CD4-positive, alpha-beta T cell treated with Interleukin-12 subunit alpha and Interleukin-12 subunit beta, for 1 hour (primary cell): ENCODE results near the gene HTRA3.

Experiments
- DNase-seq: peaks from one replicate; pipeline ENCODE4 v3.0.0-alpha.2; 2020

HTRA3 gene

DNA sequence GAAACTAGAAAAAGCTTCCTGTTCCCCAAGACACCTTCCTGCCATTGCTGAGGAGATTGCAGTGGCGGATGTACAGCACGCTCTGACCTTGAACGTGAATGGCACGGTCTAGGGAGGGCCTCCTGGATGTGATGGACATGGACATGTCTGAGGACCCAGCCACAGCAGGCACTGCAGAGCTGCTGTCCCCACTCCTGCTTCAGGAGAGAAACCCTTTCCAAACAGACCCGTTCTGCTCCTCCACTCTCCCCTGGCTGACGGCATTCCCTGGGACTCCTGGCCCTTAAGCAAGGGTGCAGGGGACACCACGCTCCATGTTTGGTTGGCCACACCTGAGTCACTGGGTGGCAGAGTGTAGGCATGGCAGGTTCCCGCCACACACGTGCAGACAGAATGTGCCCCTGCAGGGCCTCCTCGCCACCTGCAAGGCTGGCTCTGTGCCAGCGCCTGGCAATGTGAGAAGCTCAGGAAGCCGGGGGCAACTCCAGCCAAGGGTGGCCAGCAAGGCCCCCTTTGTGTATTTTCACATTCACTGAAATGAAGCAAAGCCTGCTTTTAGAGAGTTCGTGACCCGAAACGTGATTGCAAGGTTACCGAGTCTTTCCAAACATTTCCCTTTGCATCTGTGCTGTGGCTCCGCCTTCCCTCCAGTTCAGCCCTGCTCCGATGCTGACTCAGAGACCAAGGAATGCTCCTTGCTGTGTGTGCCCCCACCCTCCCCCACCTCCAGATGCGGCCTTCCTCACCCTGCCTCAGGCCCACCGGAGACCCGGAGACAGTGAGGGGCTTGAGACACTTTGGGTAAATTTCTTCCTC, 46.1 kb downstream of the HTRA3 start:
- DNase-seq: no peak

DNA sequence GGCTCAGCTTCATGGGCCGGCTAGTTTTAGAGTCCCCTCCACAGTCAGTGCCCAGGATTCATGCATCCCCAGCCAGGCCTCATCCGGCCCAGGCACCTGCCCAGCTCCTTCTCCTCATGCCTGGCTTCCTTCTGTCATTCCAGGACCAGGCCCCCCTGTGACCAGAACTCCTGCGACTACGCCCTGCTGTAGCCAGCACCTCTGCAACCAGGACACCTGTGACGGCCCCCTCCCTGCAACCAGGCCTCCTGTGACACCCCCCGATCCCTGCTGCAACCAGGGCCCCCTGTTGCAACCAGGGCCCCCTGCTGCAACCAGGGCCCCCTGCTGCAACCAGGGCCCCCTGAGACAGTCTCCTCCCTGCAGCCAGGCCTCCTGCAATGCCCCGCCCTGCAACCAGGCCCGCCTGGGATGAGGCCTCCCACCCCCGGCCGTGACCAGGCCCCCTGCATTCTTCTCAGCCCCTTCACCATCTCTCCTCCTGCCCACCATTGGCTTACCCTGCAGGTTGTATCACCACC, 46.8 kb downstream of the HTRA3 start:
- DNase-seq: no peak

DNA sequence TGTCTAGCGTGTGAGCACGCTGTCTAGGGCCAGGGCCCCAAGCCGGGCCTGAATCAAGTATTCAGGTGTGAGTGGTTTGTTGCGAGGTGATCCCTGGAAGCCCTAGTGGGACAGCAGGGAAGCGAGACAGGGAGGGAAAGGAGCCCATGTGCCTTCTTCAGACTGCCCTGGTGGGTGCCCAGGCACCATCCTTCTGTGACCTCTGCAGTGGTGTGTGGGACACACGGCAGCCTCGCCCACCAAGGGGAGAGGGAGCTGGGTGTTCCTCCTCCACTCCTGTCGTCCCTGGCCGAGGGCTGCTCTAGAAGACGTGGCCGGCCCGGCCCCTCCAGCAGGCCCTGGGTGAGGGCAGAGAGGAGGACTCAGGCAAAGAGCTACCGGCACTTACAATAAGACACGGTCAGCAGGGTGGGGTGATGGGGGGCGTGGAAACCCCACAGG, 47.4 kb downstream of the HTRA3 start:
- no peak for DNase-seq

DNA sequence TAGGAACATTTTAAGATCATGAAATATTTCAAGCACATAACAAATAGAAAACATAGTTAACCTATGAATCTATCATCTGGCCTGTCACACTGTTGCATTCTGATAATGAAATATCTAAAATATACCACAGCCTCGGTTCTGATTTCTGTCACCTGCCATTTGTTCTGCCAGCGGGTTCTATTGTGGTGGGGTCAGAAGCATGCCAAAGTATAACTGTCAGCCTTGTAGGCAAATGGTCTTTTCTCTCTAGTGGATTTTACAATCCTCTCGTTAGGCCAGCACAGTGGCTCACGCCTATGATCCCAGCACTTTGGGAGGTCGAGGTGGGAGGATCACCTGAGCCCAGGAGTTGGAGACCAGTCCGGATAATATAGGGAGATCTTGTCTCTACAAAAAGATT, 47.9 kb downstream of the HTRA3 start:
- DNase-seq: no peak

DNA sequence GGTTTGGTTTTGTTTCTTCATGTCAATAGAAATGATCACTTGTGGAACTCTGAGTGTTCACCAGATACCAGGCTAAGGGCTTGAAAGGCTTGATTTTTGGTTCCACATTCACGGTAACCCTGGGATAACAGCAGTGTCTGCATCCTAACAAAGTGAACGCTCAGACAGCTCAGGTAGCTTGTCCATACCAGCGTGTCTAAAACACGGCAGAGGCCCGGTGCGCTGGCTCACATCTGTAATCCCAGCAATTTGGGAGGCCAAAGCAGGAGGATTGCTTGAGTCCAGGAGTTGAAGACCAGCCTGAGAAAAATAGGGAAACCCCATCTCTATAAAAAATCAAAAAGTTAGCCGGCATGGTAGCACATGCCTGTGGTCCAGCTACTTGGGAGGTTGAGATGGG, 49.0 kb downstream of the HTRA3 start:
- no peak for DNase-seq

DNA sequence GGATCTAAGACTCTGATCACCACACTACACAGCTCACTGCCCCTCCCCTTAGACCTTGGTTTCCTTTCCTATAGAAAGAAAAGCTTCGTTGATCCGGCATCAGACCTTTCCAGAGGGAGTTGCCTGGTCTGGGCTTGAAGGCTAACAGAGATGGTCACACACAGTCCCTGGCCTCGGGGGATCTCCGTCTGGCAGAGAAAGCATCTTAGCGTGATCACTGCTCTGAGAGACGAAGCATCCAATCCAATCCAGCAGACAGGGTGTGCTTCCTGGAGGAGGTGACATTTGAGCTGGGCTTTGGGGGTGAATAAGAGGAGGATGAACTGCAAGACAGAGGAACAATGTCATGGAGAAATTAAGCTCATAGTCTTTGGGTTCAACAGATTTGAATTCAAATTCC, 49.5 kb downstream of the HTRA3 start:
- no peak for DNase-seq

DNA sequence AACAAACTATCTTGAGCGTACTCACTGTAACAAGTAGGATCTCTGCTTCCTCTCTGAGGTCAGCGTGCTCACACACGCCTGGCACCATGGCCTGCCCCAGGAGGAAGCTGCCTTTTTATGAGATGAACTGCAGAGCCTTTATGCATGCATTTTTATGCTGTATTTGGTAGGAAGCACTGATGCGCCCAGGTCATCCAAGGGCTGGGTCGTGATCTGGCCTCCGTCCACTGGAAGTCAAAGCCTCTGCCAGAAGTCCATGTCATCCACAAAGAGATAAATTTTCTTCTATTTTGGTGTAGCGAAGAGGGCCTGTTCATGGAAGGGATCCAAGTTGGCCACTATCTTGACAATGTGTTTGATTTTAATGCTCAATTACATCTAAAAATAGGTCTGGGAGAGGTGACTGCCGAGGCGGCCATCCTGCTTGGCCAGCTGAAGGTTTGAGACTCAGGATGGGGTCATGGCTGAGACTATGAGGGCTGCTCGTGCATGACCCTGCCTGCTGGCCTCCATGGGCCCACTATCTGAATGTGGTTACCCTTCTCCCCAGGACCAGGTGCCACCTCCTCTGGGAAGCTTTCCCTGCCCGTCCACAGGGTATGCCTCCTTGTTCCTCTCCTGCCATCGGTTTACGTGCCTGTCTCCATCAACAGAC, 50.3 kb downstream of the HTRA3 start:
- no peak for DNase-seq

DNA sequence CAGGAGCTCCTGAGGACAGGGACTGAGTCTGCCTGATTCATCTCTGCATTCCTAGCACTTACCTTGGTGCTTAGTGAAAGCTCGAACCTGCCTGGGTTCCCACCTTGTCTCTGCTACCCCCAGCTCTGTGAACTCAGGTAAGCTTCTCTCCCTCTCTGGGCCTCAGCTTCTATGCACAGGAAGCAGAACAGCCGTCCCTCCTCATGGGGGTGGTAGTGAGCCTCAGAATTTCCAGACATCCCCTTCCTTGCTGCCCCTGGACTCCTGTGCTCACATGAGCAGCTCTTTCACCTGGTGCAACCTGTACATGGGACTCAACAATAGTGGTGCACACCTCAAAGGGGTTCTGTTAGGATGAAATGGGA, 50.8 kb downstream of the HTRA3 start:
- DNase-seq: no peak

DNA sequence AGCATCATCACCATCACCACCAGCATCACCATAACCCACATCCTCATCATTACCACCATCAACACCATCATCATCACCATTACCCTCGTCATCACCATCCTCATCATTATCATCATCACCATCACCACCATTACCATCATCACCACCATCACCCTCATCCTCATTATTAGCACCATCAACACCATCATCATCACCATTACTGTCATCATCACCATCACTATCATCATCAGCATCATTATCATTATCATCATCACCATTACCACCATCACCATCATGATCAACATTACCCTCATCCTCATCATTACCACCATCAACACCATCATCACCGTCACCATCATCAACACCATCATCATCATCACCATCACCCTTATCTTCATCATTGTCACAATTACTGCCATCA, 51.7 kb downstream of the HTRA3 start:
- no peak for DNase-seq

DNA sequence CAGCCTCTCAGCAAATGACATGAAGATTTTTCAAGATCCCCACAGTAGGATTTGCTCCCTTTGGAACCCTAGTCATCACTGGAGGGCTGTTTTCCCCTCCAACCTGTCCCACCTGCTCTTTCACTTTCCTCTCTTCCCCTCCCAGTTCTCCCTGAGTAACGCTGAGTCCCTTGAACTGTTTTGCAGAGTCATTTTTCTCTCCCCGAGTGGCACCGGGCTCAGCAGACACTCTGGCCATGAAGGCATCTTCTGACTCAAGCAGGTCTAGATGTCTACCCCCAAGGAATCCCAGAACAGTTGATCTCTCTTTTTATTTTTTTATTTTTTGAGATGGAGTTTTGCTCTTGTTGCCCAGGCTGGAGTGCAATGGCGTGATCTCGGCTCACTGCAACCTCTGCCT, 52.2 kb downstream of the HTRA3 start:
- DNase-seq: no peak

DNA sequence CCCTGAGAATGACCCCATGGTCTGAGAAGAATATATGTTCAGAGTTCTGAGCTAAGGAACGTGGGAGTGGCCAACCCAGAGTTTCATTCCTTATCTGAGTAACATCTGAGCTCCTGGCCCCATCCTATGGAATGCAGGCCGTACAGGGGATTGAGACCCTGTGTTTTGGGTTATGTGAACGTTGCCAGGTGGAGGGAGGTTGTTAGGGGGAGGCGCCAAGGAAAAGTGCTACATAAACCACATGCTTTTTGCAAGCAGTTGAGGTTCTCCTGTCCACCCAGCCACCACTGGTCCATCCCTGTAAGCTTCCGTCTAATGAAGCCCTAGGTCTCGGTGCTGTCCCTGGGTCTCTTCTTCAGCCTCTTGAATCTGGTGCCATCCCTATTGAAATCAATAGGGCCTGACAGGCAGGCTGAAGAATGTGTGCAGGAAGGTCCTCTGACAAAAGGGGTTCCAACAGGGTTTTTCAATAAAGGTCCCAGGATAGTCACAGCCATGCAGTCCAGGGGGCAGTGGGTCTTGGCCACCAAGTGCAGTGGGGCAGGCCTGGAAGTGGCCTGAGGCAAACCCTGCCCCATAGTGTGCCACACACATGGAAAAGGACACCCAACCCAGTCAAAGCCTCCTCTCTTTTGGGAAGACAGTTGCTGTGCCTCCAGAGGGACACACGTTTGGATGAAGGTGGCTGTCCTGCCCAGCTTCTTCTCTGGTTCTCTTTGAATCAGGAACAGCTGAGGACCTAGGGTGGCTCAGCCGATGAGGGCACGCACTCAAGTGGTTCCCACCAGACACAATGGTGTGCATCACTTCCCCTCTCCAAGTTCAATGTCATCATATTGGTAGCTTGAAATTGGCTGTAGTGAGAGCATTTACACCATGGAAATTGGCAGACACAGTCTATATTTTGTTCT, 53.5 kb downstream of the HTRA3 start:
- DNase-seq: no peak

DNA sequence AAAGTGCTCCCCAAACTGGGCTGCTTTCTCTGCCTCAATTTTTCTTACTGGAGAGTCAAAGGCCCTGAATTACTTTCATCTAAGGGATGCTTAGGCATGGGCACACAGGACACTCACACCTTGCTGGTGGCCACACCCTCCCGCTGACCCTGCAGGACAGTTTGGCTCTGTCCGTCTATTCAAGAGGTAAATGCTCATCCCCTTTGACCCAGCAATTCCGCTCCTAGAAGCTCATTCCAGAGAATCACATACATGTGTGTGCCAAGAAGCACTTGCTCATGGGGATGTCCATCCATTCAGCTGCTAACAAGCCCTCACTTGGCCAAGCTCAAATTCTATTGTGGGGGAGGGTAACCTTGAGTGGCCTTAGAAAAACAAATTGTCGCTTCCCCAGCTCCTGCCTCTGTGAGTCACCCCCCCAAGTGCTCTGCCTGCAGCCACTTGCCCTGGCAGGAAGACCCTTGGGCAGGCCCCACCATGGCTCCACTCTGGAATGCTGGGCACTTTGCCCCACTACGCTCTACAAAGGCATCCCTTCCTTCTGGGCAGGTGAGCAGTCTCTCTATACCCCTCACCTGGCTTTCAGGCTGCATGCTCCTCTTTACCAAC, 54.5 kb downstream of the HTRA3 start:
- no peak for DNase-seq

DNA sequence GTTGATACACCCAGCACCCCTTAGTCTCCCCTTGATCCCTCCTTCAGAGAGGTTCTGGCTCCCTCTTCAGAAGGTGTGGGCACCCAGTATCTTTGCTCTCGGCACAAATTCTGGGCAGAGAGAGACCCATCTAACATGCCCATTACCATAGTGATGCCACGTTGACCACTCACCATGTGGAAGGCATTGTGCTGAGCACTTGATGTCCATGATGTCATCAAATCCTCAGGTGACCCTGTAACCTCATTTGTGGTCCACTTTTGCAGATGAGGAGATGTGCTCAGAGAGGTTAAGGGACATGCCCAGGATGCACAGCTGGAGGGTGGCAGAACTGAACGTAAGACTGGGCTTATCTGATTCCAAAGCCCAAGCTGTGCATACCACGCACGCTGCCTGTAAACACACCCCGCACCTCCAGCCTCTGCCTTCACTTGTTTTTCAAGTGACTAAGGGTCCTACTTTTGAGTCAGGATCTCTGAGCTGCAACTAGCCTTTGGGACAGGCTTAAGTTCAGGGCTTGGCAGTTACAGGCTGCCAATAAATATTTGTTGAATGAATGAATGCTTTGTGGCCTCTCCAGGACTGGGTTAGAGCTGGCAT, 55.2 kb downstream of the HTRA3 start:
- no peak for DNase-seq

DNA sequence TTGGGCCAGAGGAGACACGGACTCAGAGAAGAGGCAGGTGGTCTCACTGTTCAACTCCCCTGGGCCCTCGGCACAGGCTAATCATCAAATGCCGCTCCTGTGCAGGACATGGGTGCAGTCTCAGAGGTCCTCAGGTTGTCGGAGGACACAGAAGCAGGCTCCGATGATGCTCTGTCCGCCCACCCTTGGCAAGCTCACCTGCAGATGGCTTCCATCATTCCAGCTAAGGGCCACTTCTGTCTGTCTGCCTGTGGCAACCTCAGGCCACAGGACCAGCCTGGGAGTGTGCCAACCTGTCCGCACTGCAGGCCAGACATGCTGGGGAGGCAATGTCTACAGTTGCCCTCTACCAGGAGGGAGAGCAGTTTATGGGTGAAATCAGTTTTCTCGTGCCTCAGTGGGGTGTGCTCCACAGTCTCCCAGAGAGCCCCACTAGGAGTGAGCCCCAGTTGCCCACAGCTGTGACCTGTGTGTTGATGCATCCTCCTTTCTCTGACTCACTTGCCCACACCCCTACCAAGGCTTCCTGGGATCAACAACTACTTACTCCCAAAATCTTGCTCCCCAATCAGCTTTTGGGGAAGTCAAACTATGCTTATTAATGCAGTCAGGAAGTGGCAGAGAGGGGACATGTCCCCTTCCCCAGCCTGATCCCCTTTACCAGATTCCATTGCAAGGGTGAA, 55.9 kb downstream of the HTRA3 start:
- DNase-seq: no peak

DNA sequence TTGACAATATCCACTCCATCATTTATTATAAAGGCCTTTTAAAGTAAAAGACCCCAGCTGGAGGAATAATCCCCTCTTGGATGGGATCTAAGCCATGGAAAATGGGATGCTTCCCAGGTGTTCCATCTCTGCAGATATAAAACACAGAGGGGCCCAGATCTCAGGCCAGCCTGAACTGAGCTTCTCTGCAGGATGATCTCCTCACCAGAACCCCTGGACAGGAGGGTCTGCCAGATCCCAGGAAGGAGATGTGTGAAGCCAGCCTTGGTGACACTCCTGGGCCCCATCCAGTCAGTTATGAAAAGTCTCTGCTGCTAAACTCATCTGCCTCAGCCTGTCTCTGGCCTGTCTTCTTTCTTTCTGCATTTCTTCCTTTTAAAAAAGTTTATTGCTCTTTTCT, 56.7 kb downstream of the HTRA3 start:
- no peak for DNase-seq

DNA sequence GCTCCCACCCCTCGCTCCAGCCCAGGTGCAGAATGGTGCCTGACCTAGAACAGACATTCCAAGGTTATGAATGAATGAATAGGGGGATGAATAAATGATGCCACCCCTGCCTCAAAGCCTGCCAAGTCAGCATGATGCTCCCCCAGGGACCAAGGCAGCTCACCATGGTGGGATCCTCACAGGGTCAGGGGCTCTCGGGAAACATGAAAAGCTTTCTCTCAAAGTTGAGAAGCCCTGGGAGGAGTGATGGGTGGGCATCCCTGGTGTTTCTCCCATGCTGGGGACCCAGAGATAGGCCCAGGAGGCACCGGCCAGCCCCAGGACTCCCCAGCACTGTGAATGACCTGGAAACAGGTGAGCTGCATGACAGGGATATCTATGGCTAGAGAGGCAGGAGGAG, 58.9 kb downstream of the HTRA3 start:
- no peak for DNase-seq

DNA sequence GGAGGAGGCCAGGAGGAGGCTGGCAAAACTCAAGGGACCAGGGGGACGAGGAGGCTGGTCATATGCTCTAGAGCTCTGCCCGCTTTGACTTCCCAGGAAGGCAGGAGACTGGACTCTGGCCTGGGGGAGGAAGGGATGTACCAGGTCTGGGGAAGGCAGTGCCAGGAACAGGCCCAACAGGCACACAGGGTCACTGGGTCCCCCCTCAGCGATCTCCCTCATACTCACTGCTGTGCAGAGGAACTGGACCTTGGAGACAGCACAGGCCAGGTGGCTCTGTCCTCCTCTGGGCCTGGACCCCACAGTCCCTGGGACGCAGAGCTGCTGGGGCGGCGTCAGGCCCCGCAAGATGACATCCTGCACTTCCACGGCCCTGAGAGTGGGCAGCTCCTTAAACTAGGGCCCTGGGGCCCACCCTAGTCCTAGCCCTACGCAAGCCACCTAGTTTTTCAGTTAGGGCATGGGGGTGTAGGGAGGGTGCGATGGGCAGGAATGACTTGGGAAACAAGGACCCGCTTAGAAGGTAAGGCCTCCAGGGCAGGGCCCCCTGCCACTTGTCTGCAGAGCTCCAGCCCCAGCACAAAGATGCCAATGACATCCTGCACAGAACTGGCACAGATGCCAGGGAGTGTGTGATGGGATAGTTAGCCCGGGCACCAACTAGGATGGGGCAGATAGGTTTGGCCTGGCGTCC, 59.5 kb downstream of the HTRA3 start:
- DNase-seq: no peak

DNA sequence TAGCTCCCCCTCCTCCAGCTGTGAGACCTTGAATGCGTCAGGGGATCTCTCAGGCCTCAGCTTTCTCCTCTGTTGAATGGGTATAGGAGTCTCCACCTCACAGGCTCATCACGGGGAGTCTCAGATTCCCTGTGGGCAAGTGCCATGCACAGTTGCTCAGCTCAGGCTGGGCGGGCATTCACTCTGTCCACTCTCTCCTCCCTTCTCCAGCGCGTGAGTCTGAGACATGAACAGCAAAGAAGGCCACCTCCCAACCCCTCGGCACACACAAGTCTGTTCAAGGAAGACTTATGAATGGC, 60.0 kb downstream of the HTRA3 start:
- no peak for DNase-seq

DNA sequence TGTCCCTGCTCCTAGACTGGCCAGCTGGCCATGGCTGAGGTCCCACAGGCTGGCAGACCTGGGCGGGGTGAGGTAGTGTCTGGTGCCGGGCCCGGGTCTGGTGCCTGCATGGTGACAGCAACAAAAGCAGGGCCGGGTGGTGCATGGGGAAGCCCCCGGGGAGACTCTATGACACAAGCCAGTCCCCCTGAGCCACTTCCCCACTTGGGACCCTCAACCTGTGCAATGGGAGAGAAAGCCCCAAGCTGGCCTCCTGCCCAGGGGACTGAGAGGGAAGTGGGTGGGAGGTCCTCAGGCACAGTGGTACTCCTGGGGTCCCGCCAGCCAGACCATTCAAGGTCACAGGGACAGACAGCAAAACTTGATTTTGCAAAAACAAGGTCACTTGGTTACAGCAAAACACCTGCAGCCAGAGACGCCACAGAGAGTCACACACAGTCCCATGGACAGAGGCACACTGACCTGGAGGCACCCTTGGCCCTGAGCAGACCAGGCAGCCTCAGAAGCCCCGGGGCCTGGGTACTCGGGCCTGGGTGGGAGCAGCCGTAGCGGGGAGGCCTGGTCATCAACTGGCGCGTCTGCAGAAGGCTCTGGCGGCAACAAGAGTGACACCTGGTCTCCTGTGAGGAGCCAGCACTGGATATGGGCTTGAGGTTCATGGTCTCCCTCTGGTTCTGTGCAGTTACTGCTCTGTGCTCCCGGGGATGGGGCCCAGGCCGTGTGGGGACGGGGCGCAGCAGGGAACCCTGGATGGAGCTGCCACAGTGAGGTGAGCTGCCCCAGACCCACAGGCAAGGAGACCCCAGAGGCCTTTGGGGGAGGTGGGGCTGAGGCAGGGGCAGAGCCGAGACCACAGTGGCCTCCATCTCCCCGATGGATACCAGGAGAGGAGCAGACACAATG, 60.6 kb downstream of the HTRA3 start:
- no peak for DNase-seq

DNA sequence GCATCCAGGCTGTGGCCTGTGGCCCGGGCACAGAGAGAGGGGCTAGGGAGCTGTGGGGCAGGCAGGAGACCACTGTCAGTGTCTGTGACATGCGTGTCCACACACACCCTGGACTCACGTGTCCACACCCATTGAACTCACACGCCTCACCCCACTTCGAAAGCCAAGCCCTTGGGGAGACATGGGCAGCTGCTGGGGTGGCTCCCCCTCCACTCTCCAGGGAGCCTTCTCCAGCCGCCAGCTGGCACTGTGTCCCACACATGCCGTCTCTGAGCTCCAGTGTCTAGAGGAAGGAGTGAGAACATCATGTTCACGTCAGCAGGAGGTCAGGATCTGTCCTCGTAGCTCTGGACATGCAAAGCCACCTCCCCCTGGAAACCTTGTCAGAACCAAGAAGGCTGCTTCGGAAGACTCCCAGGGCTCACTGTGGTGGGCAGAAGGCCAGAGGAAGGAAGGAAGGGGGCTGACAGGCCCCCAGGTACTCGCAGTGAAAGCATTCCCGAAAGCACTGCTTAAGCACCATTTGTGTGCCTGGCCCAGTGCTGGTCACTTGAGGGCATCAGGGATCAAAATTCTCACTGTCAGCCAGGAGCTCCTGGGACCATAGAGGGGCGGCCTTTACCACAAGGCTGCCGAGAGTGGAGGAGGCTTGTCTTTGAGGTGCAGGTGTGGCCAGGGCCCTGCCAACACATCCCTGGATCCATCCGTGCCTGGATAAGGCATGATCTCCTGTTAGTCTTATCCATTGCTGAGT, 61.4 kb downstream of the HTRA3 start:
- DNase-seq: no peak
